Activated T-helper 9 cell treated with anti-CD3 and anti-CD28 coated beads, Interleukin-2, amount 50 U/mL, for 16 hours (primary cell): Measurements from ENCODE around the gene ISG20.
A peak's percentile ranks its signal among the peaks of the same experiment; 100 is the strongest.
"Not testable (repeated sequence)": the region's sequence is repeated elsewhere in the genome, so short reads cannot be mapped to it uniquely, and the experiment has no call there.

ENCODE experiments used
- DNase-seq: peaks from one replicate; pipeline ENCODE4 v3.0.0-alpha.2; 2020; ENCODE audit warnings: low read depth

The ISG20 gene

DNA sequence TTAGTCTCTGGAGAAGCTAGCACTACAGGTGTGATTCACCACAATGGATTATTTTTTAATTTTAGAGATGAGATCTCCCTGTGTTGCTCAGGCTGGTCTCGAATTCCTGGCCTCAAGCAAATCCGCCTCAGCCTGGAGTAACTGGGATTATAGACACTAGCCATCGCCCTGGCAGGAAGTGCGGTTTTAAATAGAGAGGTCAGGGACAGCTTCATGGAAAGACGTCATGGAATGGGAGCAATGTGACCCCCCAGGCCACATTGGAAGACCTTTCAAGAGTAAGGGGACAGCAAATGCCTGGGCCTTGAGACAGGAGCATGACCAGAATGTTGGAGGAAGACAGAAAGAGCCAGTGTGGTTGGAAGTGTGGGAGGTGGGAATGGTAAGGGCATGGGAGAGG is 2.2 kb upstream of the ISG20 start:
- DNase-seq = no peak

DNA sequence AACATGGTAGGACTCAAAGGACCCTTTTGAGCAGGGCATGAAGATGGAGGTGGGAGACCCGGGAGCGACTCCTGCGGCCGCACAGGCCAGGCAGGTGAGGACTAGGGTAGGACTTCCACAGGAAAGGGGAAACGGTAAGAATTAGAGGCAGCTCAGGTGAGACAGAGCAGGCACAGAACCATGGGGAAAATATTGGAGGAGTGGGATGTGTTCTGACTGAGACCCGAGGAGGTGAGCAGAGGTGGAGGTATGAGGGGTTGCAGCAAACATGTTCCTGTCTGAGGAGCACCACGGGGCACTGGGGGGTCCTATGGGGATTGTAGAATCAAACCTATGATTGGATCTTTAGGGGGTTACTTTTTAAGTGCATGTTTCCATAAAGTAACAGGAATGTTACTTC is 1.4 kb upstream of the ISG20 start:
- DNase-seq = no peak

DNA sequence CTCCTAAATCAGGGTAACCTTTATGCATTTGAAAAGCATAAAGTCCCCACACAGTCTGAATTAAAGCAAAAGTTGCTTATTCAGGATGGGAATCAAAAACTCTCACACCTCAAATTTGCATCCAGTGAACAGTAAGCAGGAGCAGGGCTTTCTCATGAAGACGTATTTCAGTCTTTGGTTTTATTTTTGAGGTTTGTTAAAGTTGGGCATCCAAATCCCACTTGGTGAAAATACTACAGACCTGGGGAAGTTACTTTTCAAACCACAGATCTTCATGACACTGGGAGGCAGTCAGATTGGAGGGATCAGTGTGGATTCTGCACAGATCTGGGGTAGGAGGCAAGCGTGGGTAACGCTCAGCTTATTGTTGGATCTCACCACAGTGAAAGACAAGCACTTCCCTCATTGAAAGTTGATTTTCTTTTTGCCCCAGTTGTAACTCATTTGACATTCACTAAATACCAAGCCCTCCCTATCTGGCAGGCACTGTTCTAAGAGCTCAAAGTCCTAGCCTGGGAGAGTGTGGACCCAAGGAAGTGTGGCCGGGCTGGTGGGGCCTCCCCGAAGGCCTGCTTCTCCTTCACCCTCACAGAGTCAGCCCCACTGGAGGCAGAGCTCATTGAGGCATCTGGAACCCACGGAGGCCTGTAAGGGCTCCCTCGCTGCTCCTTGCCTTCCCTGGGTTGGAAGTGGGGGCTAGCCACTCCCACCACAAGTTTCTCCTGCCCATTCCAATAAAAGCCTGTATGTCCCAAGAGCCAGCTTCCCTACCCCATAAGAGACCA is 783 bp upstream of the ISG20 start:
- no peak for DNase-seq

DNA sequence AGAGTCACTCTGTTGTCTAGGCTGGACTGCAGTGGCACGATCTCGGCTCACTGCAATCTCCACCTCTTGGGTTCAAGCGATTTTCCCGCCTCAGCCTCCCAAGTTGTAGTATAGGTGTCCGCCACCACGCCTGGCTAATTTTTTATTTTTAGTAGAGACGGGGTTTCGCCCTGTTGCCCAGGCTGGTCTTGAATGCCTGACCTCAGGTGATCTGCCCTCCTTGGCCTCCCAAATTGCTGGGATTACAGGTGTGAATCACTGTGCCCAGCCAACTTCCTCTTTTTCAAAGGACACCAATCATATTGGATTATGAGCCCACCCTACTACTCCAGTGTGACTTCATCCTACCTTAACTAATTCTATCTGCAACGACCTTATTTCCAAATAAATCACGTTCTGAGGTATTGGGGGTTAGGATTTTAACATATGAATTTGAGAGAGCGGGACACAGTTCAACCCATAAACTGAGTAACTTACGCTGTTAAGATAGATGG is 3.2 kb downstream of the ISG20 start:
- no peak for DNase-seq

DNA sequence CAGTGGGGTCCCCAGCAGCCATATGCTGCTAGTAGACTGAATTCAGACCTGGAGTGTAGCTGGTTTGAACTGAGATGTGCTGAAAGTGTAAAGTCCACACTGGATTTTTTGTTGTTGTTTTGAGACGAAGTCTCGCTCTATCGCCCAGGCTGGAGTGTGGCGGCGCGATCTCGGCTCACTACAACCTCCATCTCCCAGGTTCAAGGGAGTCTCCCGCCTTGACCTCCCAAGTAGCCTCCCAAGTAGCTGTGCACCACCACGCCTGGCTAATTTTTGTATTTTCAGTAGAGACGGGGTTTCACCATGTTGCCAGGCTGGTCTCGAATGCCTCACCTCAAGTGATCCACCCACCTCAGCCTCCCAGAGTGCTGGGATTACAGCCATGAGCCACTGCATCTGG is 3.7 kb downstream of the ISG20 start:
- DNase-seq = not testable (repeated sequence)

DNA sequence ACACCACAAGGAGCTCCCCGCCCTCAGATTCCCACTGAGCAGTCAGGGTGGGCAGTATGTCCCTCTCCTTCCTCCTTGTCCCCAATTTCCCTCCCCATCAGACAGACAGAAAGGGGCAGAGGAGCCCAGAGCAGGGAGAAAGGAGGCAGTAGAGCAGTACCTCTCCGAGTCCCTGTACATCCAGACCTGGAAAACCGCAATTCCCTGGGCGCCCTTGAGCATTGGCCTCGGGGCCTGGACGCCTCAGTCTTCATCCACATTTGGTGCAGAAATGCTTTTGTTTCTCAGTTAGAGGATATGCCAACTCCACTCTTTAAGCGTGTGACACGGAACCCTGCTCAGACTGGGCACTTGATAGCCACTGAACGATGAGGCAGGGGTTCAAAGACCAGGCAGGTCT is 5.9 kb downstream of the ISG20 start:
- DNase-seq = no peak

DNA sequence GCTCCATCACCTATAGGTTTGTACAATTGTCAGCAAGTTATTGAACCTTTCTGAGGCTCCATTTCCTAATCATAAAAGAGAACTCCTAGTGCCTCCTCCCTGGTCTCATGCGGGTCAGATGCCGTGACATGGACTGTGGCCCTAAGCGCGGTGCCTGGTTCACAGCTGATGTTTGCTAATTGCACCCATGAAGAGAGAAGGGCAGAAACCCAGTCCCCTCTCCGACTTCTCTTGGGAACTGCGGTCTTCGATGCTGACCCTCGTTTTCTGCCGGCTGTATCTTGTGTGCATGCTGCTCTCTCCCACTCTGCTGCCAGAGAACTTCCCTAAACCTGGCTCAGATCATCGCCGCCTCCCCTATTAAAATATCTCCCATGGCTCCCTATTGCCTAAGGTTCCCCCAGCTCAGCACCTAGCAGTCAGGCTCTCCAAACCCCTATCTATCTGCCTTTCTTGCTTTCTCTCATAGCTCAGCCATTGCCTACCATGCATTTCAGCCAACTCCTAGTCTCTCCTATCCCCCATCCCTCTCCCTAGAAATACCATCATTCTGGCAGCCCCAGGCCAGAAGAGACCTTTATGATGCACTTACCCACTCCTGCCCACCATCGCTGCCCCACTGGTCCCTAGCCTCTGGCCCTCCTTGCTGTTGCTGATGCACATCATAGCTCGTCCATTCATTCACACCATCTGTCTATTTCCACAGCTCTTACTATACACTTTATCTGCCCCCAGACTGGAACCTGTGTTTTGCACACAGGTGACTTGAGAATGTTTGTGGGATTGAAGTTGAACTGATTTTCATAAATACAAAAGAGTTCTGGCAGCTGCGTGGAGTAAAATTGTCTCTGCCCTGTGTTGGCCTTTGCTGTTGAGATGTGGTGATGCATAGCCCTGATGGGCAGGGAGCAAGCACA is 6.6 kb downstream of the ISG20 start:
- no peak for DNase-seq

DNA sequence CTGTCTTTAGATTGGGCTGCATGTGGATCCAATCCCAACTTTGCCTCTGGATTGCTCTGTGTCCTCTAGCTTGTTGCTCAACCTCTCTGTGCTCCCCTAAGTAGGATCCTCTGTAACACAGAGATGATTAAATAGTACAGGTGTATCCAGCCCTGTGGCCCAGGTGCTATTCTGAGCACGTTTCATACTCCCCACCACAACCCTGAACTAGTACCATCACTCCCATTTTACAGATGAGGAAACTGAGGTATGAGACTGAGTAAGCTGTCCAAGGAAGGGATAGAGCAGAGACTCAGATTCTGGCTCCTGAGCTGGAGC is 7.2 kb downstream of the ISG20 start:
- DNase-seq = no peak

DNA sequence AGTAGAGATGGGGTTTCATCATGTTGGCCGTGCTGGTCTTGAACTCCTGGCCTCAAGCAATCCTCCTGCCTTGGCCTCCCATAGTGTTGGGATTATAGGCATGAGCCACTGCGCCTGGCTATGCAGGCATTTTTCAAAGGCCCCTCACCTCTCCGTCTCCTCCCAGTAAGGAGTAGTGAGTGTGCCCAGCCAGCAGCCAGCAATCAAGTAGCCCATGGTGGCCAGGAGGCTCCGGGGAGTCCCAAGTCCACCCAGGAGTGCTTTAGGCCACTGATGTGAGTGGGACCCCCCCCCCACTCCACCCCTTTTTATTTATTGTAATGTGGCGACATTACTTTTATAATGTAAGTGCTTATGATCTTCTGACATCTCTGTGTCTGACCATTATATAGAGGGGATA is 8.1 kb downstream of the ISG20 start:
- DNase-seq = no peak

DNA sequence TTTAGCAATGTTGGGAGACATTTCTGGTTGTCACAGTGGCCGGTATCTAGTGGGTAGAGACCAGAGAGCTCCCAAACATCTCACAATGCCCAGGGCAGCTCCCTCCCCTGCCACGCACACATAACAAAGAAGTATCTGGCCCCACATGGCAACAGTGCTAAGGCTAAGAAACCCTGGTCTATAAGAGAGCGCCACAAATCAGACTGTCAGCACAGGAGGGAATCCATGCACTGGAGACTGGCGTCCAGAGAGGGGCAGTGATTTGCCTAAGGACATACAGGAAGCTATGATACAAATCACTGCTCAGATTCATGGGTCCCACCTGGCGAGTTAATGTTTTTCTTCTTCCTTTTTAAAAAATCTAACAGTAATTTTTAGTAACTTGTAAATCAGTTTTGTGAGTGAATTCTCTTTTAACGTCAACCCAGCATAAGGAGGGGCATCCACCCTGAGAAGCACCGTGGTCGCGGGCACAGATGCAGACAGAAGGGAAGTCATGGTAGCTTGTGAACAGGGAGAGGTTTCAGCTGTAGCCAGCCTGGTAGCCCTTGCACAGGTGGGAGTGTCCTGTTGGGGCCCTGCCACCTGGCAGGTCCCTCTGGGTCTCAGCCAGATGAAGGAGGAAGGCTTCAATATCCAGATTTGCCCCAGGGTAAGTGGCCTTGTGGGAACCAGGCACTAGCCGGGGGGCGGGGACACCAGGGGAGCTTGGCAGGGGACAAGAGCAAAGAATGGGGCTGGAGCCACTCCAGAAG is 8.7 kb downstream of the ISG20 start:
- no peak for DNase-seq

DNA sequence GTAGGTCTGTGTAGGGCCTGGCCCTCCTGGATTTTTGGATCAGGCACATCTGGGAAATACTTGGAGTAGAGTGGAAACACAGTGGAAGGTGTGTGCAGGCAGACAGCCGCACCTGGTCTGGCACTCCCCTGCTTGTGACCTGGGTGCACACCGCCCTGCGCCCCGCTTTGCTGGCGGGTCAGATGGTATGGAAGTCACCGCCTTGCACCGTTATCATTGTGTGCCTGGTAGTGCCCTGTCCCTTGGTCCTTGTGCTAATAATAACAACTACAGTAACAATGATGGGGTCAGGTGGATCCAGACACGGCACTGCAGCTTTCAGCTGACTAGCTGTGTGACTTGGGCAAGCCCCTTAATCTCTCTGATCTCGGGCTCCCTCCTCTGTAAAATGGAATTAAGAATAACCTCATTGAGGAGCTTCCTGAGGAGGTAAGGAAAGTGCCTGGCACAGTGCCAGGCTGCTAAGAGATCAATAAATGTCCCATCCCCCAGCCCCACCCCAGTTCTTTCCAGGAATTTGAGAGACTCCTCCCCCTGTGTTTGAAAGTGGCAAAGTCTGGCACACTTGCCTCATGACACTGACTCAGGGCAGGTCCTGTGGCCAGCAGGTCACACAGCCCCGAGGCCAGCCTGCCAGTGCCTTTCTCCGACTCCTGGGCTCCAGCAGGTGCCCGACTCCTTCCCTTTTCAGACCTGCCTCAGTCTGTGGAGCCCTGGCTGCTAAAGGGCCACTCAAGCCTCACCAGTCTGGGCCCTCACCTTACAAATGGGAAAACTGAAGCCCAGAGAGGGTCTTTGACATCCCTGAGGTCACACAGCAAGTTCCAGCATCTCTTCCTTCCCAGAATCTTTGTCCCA is 9.8 kb downstream of the ISG20 start:
- no peak for DNase-seq

DNA sequence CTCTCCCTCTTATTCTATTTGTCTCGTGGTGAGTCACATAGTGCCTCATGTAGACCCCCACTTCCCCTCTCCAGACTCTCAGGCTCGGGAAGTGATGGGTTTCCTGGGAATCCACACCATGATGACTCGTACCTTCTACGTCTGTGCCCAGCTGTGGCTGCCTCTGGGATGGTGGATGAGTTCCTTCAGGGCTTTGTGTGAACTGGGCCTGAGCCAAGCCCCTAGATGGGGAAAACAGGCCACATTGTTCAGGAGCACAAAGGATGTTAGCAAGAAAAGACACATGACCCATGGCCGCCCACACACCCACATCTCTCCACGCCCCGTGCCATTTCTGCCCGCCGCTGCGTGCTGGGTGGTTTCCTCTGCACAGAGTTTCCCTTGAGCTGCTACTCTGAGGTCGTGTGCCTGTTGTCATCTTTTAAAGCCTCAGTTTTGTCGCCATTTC is 10.5 kb downstream of the ISG20 start:
- DNase-seq = peak; percentile 67

DNA sequence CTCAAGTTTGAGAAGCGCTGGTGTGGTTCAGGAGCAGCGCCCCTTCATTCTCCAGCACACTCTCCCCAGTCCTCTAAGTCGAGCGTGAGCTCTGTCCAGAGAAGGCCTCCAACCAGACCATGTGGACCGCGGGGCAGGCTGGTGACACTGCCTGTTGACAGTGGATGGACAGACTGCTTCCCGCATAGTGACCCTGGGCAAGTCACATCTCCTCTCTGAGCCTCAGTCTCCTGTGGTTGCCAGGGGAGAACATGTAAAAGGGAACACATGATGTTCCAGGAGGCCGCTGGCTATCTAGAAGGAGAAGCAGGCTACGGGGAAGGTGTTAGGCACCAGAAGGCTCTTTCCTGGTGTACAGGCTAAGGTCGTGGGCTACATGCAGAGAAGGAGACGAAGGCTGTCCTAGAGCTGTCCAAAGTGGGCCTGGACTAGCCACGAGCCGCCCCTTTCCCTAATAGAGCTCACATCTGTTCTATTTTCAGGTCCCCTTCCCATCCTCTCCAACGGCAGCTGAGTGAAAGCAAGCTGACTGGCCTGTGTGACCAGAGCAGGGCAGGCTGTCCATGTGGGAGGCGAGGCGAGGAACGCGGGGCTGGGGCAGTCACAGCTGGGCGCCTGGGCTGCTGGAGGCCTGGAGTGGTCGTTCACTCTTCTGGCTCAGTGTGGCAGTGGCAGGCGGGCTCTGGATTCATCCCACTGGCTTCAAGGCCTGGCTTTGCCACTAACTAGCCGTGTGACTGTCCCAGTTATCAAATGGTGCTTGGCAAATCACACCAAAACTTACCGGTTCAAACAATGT is 11.1 kb downstream of the ISG20 start:
- DNase-seq = no peak

DNA sequence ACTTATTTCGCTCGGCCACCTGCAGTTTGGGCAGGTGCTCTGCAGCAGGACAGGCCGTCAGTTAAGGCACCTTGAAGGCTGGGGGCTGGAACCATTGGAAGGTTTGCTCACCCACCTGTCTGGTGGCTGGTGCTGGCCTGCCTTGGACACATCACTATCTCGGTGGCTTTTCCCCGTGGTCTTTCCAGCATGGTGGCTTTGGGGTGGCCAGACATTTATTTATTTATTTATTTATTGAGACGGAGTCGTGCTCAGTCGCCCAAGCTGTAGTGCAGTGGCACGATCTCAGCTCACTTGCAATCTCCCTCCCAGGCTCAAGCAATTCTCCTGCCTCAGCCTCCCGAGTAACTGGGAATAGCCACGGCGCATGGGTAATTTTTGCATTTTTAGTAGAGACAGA is 11.7 kb downstream of the ISG20 start:
- no peak for DNase-seq

DNA sequence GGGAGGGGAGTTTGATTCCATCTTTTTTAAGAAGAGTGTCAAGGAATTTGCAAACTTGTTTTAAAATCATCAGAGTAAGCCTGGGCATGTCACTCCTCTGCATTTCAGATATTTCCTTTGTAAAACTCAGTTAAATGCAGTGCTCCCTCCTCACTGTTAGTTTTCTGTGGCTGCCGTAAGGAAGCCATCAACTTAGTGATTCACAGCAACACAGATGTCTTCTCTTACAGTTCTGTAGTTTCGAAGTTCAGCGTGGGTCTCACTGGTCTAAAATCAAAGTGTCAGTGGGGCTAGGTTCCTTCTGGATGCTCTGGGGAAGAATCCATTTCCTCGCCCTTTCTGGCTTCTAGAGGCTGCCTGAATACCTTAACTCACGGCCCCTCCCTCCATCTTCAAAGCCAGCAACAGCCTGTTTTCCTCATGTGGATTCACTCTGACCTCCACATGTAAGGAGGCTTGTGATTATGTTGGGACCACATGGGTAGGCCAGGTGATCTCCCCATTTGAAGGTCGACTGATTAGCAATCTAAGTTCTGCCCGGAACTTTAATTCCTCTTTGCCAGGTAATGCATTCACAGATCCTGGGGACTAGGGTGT is 12.4 kb downstream of the ISG20 start:
- DNase-seq = no peak

DNA sequence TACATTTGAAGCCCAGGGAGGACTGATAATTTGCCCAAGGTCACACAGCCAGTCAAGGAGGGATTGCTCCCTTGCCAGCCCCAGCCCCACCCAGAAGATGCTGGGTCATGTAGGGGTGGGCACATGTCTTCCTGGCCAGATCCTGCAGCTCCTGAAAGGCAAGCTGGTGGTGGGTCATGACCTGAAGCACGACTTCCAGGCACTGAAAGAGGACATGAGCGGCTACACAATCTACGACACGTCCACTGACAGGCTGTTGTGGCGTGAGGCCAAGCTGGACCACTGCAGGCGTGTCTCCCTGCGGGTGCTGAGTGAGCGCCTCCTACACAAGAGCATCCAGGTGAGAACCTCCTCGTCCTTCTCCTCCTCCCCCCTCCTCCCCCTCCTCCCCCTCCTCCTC is 13.2 kb downstream of the ISG20 start:
- no peak for DNase-seq

DNA sequence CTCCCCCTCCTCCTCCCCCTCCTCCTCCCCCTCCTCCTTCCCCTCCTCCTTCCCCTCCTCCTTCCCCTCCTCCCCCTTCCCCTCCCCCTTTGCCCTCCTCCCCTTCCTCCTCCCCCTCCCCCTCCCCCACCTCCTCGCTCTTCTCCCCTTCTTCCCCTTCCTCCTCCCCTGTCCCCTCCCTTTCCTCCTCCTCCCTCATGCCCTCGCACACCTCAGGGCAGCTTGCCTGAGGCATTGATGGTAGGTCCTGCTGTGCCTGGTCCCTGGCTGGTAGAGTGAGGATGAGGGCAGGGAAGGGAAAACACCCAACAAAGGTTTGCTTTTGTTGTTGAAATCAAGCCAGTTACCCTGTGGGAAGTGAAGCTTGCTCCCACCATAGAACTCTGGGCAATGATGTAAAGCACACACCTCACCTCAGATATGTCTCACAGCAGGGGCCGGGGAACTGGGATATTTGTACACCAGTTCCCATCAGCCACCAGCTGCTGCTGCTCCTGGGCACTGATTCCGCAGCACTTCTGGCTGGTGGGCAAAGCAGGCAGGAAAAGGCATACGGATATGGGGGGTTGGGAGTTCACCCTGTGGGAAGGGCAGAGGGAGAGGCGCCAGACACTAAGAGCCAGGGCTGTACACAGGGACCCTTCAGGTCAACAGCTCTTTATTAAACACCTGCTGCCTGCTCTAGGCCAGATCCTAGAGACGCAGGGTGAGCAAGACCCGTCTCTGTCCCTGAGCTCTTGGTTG is 13.8 kb downstream of the ISG20 start:
- DNase-seq = no peak

DNA sequence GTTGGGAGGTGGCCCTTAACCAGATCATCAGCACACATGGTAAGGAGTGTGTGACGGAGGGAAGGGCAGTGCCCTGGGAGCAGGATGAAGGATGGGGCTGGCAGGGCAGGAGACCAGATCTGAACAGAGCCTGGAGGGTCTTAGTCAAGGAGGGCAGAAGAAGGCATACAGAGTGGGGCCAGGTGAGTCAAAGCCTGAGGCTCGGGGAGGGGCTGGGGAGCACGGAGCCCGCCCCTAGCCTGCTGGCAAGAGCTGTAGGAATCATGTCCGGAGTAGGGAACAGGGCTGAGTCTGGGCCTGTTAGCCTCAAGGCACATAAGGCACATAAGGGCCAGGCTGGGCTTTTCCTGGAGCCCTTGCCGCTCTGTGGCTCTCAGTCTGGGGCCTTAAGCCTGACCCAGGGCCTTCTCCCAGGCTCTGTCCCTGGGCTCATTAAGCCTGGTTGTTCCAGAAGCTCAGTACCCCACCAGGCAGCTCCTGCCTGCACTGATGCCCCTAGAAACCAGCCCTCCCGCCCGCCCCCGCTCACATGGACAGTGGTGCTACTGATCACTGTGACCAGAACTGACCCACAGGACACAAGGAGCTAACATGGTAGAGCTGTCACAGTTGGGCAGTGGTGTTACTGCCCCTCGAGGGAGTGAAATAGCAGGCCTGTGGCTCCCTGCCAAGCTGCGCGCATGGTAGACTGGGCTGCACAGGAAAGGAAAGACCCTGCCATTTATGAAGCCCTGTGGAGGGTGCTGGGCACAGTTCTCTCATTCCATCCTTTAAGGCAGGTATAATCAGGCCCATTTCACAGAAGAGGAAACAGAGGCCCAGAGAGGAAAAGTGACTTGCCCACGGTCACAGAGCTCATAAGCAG is 14.6 kb downstream of the ISG20 start:
- DNase-seq = no peak
